ENCODE measurements around the gene CRYBA4.

CRYBA4 gene

GRCh38 chr22:26621663-26622062 is at the start of gene CRYBA4:
TSS of gene CRYBA4 (plus strand) at chr22:26621963. CDS start at chr22:26622597, 634 bp downstream.
- H3K4me1 ChIP-seq, result no peaks in the 10 kb centered on the region
- H3K27me3 ChIP-seq (ENCODE audit: low read depth), result peaks cover 41% of the 10 kb centered on the region
- in situ Hi-C loops (cut with MboI; ENCODE audit: low sequenced_read_pairs), result no loop called here
- H3K9me3 ChIP-seq, result no peaks in the 10 kb centered on the region
- H3K36me3 ChIP-seq (replicated peaks), result no peaks in the 10 kb centered on the region
- DNase-seq (ENCODE audit: low spot score in 2 of 2), result no peak
- no peak within 1 kb of the TSS for H3K4me3 ChIP-seq

- H3K27me3 ChIP-seq (ENCODE audit: low read depth), result no peaks in the 10 kb centered on the region
- H3K4me3 ChIP-seq, result no peak overlapping the region
- in situ Hi-C loops (cut with MboI; ENCODE audit: low sequenced_read_pairs), result no loop called here
- no peak for DNase-seq (ENCODE audit: low spot score in 2 of 2)
- no peaks in the 10 kb centered on the region for H3K9me3 ChIP-seq
- no peaks in the 10 kb centered on the region for H3K36me3 ChIP-seq (replicated peaks)
- H3K4me1 ChIP-seq, result peaks cover 9% of the 10 kb centered on the region
Measured at GRCh38 chr22:26573026-26573662, 48.6 kb upstream of the CRYBA4 start.

DNA sequence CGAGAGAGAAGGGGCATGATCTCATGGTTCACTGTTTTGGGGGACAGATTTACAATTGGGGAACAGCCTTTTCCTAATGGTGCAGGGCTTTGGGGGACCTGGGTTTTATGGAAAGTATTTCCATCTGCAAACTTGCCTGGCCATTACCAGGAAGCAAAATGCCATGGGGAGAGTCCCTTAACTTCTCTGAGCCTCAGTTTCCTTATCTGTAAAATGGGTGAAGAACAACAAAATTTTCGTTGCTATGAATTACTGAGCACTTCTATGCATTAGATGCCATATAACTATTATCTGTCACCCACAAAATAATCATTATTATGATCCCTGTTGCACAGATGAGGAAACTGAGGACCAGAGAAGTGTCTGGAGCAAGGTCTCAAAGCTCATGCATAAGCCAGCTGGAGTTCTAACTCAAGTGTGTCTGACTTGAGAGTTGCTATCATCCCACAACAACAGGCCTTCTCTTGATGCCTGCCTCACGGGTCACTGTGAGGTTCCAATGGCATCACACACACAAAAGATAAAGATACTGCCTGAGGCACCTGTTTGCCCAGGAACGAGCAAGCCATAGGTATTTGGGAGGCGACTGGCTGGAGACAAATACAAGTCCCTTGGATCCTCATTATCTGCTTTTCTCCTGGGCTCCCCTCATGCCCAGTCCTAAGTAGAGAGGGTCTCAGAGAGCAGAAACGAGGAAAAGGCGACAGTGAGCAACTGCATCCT is 47.6 kb upstream of the CRYBA4 start:
- Histone ChIP-seq H3K27me3 (ENCODE audit: low read depth) (no peaks in the 10 kb centered on the region), H3K4me3 (no peak overlapping the region), H3K4me1 (peaks cover under 1% of the 10 kb centered on the region; the same call in 1 of the 2 replicates), H3K9me3 (no peaks in the 10 kb centered on the region), H3K36me3 (replicated peaks) (no peaks in the 10 kb centered on the region)
- in situ Hi-C loops (cut with MboI; ENCODE audit: low sequenced_read_pairs), result no loop called here
- DNase-seq (ENCODE audit: low spot score in 2 of 2), result no peak

DNA sequence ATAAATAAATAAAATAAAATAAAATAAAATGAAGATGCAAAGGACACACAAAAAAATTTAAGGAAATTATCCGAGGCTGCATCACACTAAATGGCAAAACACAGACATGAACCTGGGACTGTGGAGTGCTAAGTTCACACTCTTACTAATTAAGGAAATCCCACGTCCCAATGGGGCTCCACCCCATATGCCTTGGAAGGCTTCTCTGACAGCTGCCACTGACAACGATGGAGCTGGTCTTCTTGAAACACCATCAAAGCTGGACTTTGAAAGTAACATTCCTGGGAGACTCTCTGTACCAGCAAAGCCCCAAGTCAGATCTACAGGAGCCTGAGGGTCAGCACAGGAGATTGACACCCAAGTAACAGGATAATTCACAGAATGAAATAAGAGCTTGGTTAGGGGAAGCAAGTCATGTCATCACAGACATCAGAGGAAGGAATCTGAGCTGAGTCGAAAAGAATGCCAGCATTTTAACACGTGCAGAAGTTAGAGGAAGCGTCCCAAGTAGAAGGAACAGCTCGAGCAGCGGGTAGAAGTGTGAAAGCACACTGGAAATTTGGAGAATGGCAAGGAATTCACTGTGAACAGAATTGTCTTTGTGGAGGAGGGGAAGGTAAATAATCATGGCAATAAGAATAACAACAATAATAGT is 45.6 kb upstream of the CRYBA4 start:
- H3K36me3 ChIP-seq (replicated peaks), result no peaks in the 10 kb centered on the region
- in situ Hi-C loops (cut with MboI; ENCODE audit: low sequenced_read_pairs), result no loop called here
- no peak overlapping the region for H3K4me3 ChIP-seq
- no peaks in the 10 kb centered on the region for H3K9me3 ChIP-seq
- H3K27me3 ChIP-seq (ENCODE audit: low read depth), result no peaks in the 10 kb centered on the region
- no peaks in the 10 kb centered on the region for H3K4me1 ChIP-seq
- no peak for DNase-seq (ENCODE audit: low spot score in 2 of 2)

DNA sequence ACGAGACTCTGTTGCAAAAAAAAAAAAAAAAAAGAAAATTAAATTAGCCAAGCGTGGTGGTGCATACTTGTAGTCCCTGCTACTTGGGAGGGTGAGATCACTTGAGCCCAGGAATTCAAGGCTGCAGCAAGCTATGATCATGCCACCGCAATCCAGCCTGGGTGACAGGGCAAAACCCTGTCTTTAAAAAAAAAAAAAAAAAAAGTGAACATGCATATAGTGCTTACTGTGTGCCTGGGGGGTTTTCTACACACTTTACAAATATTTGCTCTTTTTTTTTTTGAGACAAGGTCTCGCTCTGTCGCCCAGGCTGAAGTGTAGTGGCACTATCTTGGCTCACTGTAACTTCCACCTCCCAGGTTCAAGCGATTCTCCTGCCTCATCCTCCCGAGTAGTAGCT is 44.7 kb upstream of the CRYBA4 start:
- Histone ChIP-seq H3K36me3 (replicated peaks) (no peaks in the 10 kb centered on the region), H3K9me3 (no peaks in the 10 kb centered on the region), H3K4me1 (no peaks in the 10 kb centered on the region), H3K4me3 (no peak overlapping the region), H3K27me3 (ENCODE audit: low read depth) (no peaks in the 10 kb centered on the region)
- no peak for DNase-seq (ENCODE audit: low spot score in 2 of 2)
- in situ Hi-C loops (cut with MboI; ENCODE audit: low sequenced_read_pairs), result no loop called here

DNA sequence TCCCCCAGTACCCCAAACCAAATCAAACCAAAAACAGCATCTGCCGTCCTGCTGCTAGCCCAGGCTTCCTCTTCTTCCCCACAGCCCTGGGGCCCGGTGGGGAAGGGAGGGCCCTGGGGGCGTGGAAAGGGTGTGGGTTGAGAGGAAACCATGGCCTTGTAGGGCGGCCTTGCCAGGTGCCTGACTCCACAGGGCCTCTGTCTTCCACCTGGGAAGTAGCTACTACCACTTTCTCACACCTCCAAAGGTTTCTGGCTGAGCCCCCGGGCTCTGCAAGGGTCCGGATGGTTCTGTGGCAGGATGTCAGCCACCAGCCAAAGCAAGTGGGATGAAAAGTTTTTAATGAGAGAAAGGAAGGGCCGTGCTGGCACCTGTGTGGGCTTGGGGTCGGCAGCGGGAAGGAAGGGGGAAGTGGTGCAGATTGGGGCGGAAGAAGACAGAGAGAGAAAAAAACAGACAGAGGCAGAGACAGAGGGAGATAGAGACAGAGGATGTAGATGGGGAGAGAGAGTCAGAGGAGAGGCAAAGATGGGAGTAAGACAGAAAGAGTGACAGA is 42.4 kb upstream of the CRYBA4 start:
- no peaks in the 10 kb centered on the region for H3K27me3 ChIP-seq (ENCODE audit: low read depth)
- no peak overlapping the region for H3K4me3 ChIP-seq
- in situ Hi-C loops (cut with MboI; ENCODE audit: low sequenced_read_pairs), result no loop called here
- H3K9me3 ChIP-seq, result no peaks in the 10 kb centered on the region
- DNase-seq (ENCODE audit: low spot score in 2 of 2), result no peak
- H3K4me1 ChIP-seq, result no peaks in the 10 kb centered on the region
- H3K36me3 ChIP-seq (replicated peaks), result no peaks in the 10 kb centered on the region

GRCh38 chr22:26580240-26580962 is 41.4 kb upstream of the CRYBA4 start:
- in situ Hi-C loops (cut with MboI; ENCODE audit: low sequenced_read_pairs), result no loop called here
- no peak for DNase-seq (ENCODE audit: low spot score in 2 of 2)
- Histone ChIP-seq H3K36me3 (replicated peaks) (no peaks in the 10 kb centered on the region), H3K4me1 (no peaks in the 10 kb centered on the region), H3K4me3 (no peak overlapping the region), H3K27me3 (ENCODE audit: low read depth) (no peaks in the 10 kb centered on the region), H3K9me3 (no peaks in the 10 kb centered on the region)

GRCh38 chr22:26581026-26581425 is 40.7 kb upstream of the CRYBA4 start:
- DNase-seq (ENCODE audit: low spot score in 2 of 2), result no peak
- Histone ChIP-seq H3K27me3 (ENCODE audit: low read depth) (no peaks in the 10 kb centered on the region), H3K36me3 (replicated peaks) (no peaks in the 10 kb centered on the region), H3K4me1 (no peaks in the 10 kb centered on the region), H3K4me3 (no peak overlapping the region), H3K9me3 (no peaks in the 10 kb centered on the region)
- in situ Hi-C loops (cut with MboI; ENCODE audit: low sequenced_read_pairs), result no loop called here

DNA sequence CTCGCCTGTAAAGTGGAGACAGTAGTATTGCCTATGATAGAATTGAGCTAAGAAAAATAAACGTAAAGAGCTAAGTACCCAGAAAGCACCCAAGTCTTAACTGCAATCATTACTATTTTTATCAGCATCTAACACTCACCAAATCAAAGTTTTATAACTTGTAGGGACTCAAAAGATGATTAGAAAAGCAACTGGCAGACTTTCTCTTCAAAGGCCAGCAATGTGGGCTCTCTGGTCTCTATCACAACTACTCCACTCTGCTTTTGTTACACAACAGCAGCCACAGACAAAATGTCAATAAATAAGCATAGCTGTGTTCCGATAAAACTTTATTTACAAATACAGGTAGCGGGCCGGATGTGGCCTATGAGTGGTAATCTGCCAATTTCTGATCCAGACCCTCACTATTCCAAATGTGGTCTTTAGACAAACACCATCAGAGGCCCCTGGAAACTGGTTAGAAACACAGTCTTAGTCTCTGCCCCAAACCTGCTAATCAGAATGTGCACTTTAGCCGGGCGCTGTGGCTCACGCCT is 40.1 kb upstream of the CRYBA4 start:
- Histone ChIP-seq H3K9me3 (no peaks in the 10 kb centered on the region), H3K4me3 (no peak overlapping the region), H3K27me3 (ENCODE audit: low read depth) (no peaks in the 10 kb centered on the region), H3K36me3 (replicated peaks) (no peaks in the 10 kb centered on the region), H3K4me1 (no peaks in the 10 kb centered on the region)
- in situ Hi-C loops (cut with MboI; ENCODE audit: low sequenced_read_pairs), result no loop called here
- no peak for DNase-seq (ENCODE audit: low spot score in 2 of 2)

GRCh38 chr22:26584010-26584409 is 37.8 kb upstream of the CRYBA4 start:
- no peak overlapping the region for H3K4me3 ChIP-seq
- no peaks in the 10 kb centered on the region for H3K36me3 ChIP-seq (replicated peaks)
- DNase-seq (ENCODE audit: low spot score in 2 of 2), result no peak
- 0 out of 2 replicates have a peak, but pooled peaks cover 3% of the 10 kb centered on the region for H3K9me3 ChIP-seq
- no peaks in the 10 kb centered on the region for H3K4me1 ChIP-seq
- in situ Hi-C loops (cut with MboI; ENCODE audit: low sequenced_read_pairs), result no loop called here
- no peaks in the 10 kb centered on the region for H3K27me3 ChIP-seq (ENCODE audit: low read depth)

- in situ Hi-C loops (cut with MboI; ENCODE audit: low sequenced_read_pairs), result no loop called here
- peaks cover 1% of the 10 kb centered on the region for H3K4me1 ChIP-seq
- no peaks in the 10 kb centered on the region for H3K36me3 ChIP-seq (replicated peaks)
- no peaks in the 10 kb centered on the region for H3K27me3 ChIP-seq (ENCODE audit: low read depth)
- H3K9me3 ChIP-seq, result 0 out of 2 replicates have a peak, but pooled peaks cover 3% of the 10 kb centered on the region
- no peak overlapping the region for H3K4me3 ChIP-seq
- DNase-seq (ENCODE audit: low spot score in 2 of 2), result no peak
Measured at GRCh38 chr22:26585104-26585790, 36.5 kb upstream of the CRYBA4 start.

GRCh38 chr22:26586556-26587325 is 35.0 kb upstream of the CRYBA4 start:
- Histone ChIP-seq H3K36me3 (replicated peaks) (no peaks in the 10 kb centered on the region), H3K9me3 (0 out of 2 replicates have a peak, but pooled peaks cover 3% of the 10 kb centered on the region), H3K4me3 (no peak overlapping the region), H3K4me1 (peaks cover 7% of the 10 kb centered on the region), H3K27me3 (ENCODE audit: low read depth) (no peaks in the 10 kb centered on the region; the same call in 1 of the 2 replicates)
- DNase-seq (ENCODE audit: low spot score in 2 of 2), result no peak
- in situ Hi-C loops (cut with MboI; ENCODE audit: low sequenced_read_pairs), result no loop called here
